Ureter (tissue), 1 donor: ENCODE results near the gene NUP93. TPM values are rescaled to one million over a fixed set of nuclear protein-coding genes. Genes with fewer than 3 reads are reported as not detected.

ENCODE experiments used
- DNase-seq: peaks from one replicate; pipeline ENCODE4 v3.0.0-alpha.2; 2020; ENCODE audit warnings: low spot score
- total RNA-seq: library from RNA; stranded (reverse); gene quantifications from one replicate; pipeline ENCODE4 v1.2.4, GENCODE V29; 2023
- donor health status: DM: yes; HTN: yes; CAD: no.

The NUP93 gene
- total RNA-seq, 1 donor from 2014 or later, result 69.1 TPM

GRCh38 chr16:56888806-56889205, 158.9 kb downstream of the NUP93 start:
- no peak for DNase-seq

- no peak for DNase-seq
Measured at GRCh38 chr16:56889206-56889605, 159.3 kb downstream of the NUP93 start.

GRCh38 chr16:56891685-56892084, 161.8 kb downstream of the NUP93 start:
- no peak for DNase-seq

- DNase-seq, result no peak
Measured at GRCh38 chr16:56892705-56893104, 162.8 kb downstream of the NUP93 start.

- DNase-seq, result no peak
Measured at GRCh38 chr16:56894331-56894917, 164.5 kb downstream of the NUP93 start.

DNA sequence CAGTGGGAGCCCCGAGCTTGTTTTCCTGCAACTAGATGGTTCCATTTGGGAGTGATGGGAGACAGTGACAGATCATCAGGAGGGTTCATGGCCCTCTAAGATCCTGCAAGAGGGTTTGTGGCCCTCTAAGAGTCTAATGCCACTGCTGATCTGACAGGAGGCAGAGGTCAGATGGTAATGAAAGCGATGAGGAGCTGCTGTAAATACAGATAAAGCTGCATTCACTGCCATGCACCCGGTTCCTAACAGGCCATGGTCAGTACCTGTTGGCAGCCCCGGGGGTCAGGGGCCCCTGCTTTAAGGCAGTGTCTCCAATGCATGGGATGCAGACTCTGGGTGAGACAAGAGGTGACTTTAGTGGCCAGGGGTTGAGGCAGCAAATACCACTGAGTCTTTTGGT, 165.9 kb downstream of the NUP93 start:
- no peak for DNase-seq

DNA sequence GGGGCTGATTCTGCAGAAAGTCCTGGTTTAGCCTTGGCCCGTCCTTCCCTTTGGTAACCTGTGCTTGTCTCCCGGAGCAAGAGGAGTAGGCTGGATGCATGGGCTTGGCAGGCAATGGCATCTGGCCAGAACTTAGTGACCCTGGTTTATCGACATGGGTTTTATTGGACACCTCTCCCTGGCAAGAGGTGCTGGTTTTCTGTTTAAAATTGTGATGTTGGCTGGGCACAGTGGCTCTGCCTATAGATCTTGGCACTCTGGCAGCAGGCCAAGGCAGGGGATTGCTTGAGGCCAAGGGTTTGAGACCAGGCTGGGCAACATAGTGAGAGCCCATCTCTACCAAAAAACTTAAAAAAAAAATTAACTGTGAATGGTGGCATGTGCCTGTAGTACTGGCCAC, 166.3 kb downstream of the NUP93 start:
- no peak for DNase-seq

DNA sequence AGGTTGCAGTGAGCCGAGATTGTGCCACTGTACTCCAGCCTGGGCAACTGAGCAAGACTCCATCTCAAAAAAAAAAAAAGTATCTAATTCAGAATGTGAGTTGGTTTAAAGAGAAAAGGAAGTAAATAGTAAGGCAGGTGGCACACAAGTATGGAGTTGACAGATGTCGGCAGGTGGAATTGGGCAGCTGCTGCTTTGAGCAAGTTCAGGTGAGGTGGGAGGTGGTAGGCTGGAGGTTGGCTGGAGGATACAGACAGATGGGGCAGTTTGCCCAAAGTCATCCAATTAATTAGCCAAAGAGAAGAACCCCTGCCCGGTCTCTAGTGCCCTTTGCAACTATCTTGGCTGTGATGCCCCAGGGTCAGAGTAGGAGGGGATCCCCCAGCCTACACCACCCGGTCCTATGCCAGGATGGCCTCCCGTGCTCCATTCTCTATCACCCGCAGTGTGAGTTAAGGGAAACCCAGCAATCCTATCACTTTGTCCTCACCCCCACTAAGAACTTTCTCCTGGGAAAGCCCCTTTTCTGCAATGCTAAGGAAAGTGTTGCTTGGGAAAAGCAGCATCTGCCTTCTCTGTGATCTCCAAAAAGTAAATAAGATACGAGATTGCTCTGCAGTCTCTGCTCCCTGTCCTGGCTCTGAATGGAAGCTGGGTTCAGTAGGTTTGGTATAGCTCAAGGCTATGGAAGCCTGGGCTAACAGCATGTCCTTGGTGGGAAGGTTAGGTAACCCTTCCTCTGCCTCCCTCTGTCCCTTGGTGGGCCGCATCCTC, 167.3 kb downstream of the NUP93 start:
- no peak for DNase-seq

- DNase-seq, result no peak
Measured at GRCh38 chr16:56898847-56899246, 168.9 kb downstream of the NUP93 start.

Other genes with a start within 250 kb of the NUP93 start
- 62.6 TPM for gene BBS2, start 210.1 kb upstream of the NUP93 start, total RNA-seq
- gene MT4, start 165.1 kb upstream of the NUP93 start, total RNA-seq, result not detected
- 1.5 TPM for gene MT3, start 140.6 kb upstream of the NUP93 start, total RNA-seq
- 113 TPM for gene MT2A, start 121.5 kb upstream of the NUP93 start, total RNA-seq
- 98.7 TPM for gene MT1E, start 104.3 kb upstream of the NUP93 start, total RNA-seq
- gene MT1M, start 97.5 kb upstream of the NUP93 start, total RNA-seq, result 18.8 TPM
- 22.3 TPM for gene MT1A, start 91.5 kb upstream of the NUP93 start, total RNA-seq
- not detected for gene MT1B, start 78.2 kb upstream of the NUP93 start, total RNA-seq
- gene MT1F, start 72.2 kb upstream of the NUP93 start, total RNA-seq, result 8.7 TPM
- 2.9 TPM for gene MT1G, start 62.1 kb upstream of the NUP93 start, total RNA-seq
- not detected for gene MT1H, start 60.3 kb upstream of the NUP93 start, total RNA-seq
- 110 TPM for gene MT1X, start 47.7 kb upstream of the NUP93 start, total RNA-seq
- not detected for gene SLC12A3, start 135.1 kb downstream of the NUP93 start, total RNA-seq
- gene HERPUD1, start 202.0 kb downstream of the NUP93 start, total RNA-seq, result 171 TPM
- 0.42 TPM for gene CETP, start 231.8 kb downstream of the NUP93 start, total RNA-seq